Heart left ventricle (tissue), 13 donors: Measurements from ENCODE around the gene KCTD11.

Experiments
- POLR2A ChIP-seq, 2 donors: fragments of 450-650 bp; IDR thresholded peaks; one replicate each; pipeline ENCODE4 v1.6.1; 2017; ENCODE audit warnings: antibody characterized with exemption in 2 of 2, mild to moderate bottlenecking in 2 of 2, moderate library complexity in 2 of 2
- TF ChIP-seq, protein P1 (sequence below), 12 donors: fragments of 200-600 bp; sonication (generic) in 4 of 12; IDR thresholded peaks; one replicate each; pipeline versions ENCODE4 v1.5.0 to v1.8.0; 2018 to 2022; ENCODE audit warnings: antibody characterized with exemption in 12 of 12, mild to moderate bottlenecking in 5 of 12
- donor health status: ischemic (EF 13 %, LVEDD 7.1; RV severe dilation, severe dysfunction).
- donor health status: DM: no; HTN: yes; CAD: no.
- donor health status: DM: no; HTN: no; CAD: no.
- donor health status: ischemic (EF 25% LVEDD 6.9; RV normal size, moderate dysfunction).
- donor health status: ischemic (EF 25% LVEDD 5.7; RV mildly dilated, moderate dysfunction).
- donor health status: ischemic (EF 35%, LVEDD 5.7; RV mildly dilated, moderate dysfunction).
- donor health status: nonischemic (EF 11% LVEDD 7.7; RV severe dilation, severe dysfunction).
- donor health status: DM: yes; HTN: yes; CAD: no.
- donor health status: PGD.
- donor health status: ischemic (EF 29% LVEDD 5.4; RV normal size, mild dysfunction).
- donor health status: nonischemic (EF 23%, LVEDD 6.1; RV moderate dilation, normal function).

DNA sequence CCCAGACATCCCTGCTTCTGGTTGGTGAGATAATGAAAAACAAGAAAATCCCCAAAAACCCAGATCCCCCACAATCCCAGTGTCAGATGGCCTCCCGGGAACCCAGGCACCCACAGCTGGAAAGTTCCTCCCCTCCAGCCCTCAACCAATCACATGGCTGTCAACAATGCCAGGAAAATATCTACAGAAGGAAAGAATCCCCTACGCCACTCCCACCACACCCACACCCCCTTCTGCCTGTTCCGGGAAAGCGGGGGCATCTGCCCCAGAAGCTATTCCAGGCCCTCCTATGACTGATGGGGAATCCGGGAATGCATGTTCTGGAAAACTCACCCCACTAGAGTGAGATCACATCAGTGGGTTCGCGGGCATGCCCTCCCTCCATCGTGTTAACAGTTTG, 4.8 kb downstream of the KCTD11 start:
- TF ChIP-seq, protein P1, sequence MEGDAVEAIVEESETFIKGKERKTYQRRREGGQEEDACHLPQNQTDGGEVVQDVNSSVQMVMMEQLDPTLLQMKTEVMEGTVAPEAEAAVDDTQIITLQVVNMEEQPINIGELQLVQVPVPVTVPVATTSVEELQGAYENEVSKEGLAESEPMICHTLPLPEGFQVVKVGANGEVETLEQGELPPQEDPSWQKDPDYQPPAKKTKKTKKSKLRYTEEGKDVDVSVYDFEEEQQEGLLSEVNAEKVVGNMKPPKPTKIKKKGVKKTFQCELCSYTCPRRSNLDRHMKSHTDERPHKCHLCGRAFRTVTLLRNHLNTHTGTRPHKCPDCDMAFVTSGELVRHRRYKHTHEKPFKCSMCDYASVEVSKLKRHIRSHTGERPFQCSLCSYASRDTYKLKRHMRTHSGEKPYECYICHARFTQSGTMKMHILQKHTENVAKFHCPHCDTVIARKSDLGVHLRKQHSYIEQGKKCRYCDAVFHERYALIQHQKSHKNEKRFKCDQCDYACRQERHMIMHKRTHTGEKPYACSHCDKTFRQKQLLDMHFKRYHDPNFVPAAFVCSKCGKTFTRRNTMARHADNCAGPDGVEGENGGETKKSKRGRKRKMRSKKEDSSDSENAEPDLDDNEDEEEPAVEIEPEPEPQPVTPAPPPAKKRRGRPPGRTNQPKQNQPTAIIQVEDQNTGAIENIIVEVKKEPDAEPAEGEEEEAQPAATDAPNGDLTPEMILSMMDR (IDR thresholded peaks at IDR 0.05), result no peak
- TF ChIP-seq POLR2A (IDR thresholded peaks at IDR 0.05), result no peak
